ENCODE measurements around the gene CDK17. TPM values are rescaled to one million over a fixed set of nuclear protein-coding genes. Genes with fewer than 3 reads are reported as not detected.
A peak's percentile ranks its signal among the peaks of the same experiment; 100 is the strongest.
"Not testable (repeated sequence)": the region's sequence is repeated elsewhere in the genome, so short reads cannot be mapped to it uniquely, and the experiment has no call there.

The CDK17 gene
- polyA plus RNA-seq (ENCODE audit: insufficient read length) = 45.7 TPM
- long read RNA-seq, donor 1, full-length matches to known transcripts = 6 of 6 reads
- long read RNA-seq, donor 1, partial matches to known transcripts = 0 of 6 reads
- long read RNA-seq, donor 1, other reads (novel, unspliced or antisense) = 0 of 6 reads
- long read RNA-seq, donor 2, transcript CDK17-203 (16 exons, 2,442 nt) = major isoform, 9 of 9 reads
- long read RNA-seq, donor 2, partial matches to known transcripts = 0 of 9 reads
- long read RNA-seq, donor 2, other reads (novel, unspliced or antisense) = 0 of 9 reads
- long read RNA-seq, donor 3, full-length matches to known transcripts = 4 of 4 reads
- long read RNA-seq, donor 3, partial matches to known transcripts = 0 of 4 reads
- long read RNA-seq, donor 3, other reads (novel, unspliced or antisense) = 0 of 4 reads
- long read RNA-seq, donor 4 = 0 reads
- long read RNA-seq, donor 5, full-length matches to known transcripts = 6 of 6 reads
- long read RNA-seq, donor 5, partial matches to known transcripts = 0 of 6 reads
- long read RNA-seq, donor 5, other reads (novel, unspliced or antisense) = 0 of 6 reads
- long read RNA-seq, donor 6, full-length matches to known transcripts = 8 of 8 reads
- long read RNA-seq, donor 6, partial matches to known transcripts = 0 of 8 reads
- long read RNA-seq, donor 6, other reads (novel, unspliced or antisense) = 0 of 8 reads
- long read RNA-seq, donor 7, full-length matches to known transcripts = 7 of 7 reads
- long read RNA-seq, donor 7, partial matches to known transcripts = 0 of 7 reads
- long read RNA-seq, donor 7, other reads (novel, unspliced or antisense) = 0 of 7 reads
- long read RNA-seq, donor 8, full-length matches to known transcripts = 2 of 2 reads
- long read RNA-seq, donor 8, partial matches to known transcripts = 0 of 2 reads
- long read RNA-seq, donor 8, other reads (novel, unspliced or antisense) = 0 of 2 reads

DNA sequence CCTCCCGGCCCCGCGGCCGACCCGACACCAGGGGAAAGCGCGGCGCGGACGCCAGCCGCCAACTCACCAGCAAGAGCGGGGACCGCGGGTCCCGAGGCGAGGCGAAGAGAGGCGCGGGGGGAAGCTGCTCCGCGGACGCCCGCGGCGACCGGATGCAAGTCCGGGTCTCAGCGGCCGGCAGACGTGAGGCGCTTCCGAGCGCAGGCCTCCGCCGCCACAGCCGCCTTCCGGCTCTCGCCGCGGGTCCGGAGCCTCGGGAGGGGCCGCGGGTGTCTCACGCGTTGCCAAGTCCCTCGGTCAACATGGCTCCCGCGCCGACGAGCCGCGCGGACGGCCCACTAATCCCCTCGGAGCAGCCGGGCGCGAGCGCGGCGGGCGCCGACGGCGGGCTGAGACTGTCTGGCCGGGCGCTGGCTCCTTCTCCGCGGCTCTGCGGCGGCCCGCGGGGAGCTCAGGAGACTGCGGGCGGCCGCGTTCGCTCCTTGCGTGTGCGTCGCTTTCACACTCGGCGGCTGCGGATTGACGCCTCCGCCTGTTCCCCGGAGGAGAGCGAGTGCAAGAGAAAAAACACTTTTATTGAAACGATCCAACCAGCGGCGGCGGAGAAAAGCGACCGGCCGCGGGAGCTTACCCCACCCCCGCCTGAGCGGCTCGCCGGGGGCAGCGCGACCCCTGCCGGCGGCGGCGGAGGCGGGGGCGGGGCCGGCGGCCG lies at the start of gene CDK17:
TSS of gene CDK17 (minus strand) at position 521 of the 712 bp plus-strand sequence. CDS start 65,603 bp downstream, outside the sequence.
- DNase-seq = peak; percentile 81

- no peak for DNase-seq
Measured at GRCh38 chr12:96448300-96448699, 48.1 kb upstream of the CDK17 start.

DNA sequence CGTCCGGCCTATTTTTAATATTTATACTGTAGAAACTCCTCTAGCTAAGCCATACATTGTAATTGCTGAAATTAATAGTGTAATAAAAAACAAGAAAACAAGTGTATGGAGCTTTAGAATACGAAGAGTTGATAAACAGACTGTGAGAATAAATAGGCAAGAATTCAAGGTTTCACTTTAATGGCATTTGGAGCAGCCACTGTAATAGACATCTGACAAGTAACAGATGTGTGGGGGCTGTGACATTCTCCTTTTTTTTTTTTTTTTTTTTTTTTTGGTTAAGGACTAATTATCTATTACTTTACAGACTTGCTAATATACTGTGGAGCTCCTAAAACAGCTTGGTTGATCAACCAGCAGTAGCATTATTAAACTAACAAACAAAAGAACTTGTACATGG lies 47.0 kb upstream of the CDK17 start:
- no peak for DNase-seq

DNA sequence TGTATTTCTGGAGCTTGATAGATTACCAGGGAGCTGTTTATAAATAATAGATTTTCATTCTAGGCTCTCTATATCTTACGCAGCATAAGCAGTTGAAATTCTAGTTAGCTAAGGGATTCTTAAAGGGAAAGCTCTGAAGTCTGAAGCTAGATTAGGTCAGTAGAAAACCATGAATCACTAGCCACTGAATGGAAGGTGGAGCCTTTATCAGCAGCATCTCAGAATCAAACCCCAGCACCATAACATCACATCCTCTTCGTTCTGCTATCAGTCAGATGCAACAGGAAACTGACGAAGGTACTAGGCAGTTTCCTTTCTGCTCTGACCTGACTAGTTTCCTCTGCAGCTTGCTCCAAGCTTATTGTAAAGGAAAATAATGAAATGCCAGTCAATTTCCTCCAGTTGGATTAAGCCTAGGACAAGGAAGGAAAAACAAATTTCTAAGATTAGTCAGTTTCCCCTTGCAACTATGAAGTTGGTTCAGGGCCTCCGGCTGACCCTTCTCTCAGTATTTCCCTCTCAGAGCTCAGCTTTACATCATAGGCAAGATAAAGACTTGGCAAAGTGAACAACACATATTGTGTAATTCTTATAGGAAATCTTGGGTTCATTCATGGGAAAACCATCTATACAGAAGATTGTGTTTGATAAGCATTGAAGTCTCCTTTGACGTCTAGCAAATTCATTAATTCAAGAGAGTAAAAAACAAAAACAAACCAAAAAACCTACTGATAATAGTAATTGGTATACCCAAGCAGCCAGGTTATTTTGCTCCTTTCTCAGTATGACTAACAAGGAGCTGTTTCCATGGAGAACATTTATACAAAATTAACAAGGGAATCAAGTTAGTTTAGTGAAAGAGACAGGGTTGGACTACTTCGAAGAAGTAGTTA lies 45.7 kb upstream of the CDK17 start:
- no peak for DNase-seq

DNA sequence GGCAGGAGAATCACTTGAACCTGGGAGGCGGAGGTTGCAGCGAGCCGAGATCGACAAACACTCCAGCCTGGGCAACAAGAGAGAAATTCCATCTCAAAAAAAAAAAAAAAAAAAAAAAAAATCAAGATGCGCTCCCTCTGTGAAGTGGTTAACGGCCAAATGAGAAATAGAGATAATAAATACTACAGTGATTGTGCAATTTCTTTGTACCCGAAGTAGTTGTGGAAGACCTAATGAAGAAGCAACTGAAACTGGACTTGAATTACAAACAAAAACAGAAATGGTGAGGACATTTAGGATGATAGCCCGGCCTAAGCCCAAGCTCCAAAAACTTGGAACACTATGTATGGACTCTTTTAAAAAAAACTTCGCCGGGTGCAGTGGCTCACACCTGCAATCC lies 44.2 kb upstream of the CDK17 start:
- DNase-seq = no peak

DNA sequence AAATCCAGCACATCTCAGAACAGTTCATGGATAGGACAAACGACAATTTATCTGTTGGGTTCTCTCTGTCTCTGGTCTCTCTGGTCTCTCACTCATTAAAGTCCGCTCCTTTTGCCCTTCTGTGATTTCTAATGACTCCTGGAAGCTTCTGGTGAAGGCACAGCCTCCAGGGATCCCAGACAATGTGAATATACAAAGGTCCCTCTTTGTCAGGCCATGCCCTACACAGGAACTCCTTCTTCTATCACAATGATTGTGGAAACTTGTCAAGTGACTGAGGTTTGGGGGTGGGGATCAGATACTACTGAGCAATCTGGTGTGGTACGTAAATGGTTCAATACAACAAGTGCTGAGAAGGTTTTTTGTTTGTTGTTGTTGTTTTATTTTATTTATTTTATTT lies 42.7 kb upstream of the CDK17 start:
- no peak for DNase-seq

DNA sequence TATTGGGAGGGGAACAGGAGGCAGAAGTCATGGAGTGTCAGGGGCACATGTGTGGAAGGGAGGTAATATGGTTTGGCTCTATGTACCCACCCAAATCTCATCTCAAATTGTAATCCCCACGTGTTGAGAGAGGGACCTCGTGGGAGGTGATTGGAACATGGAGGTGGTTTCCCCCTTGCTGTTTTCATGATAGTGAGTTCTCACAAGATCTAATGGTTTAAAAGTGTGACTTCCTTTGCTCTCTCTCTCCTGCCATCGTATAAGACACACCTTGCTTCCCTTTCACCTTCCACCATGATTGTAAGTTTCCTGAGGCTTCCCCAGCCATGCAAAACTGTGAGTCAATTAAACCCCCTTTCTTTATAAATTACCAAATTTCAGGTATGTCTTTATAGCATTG lies 41.6 kb upstream of the CDK17 start:
- DNase-seq = no peak

- no peak for DNase-seq
Measured at GRCh38 chr12:96438330-96438729, 38.1 kb upstream of the CDK17 start.

GRCh38 chr12:96437171-96437445 lies 36.9 kb upstream of the CDK17 start:
- no peak for DNase-seq

- DNase-seq = no peak
Measured at GRCh38 chr12:96436366-96437170, 36.3 kb upstream of the CDK17 start.

- DNase-seq = no peak
Measured at GRCh38 chr12:96434107-96434506, 33.9 kb upstream of the CDK17 start.

- DNase-seq = not testable (repeated sequence)
Measured at GRCh38 chr12:96432496-96433321, 32.5 kb upstream of the CDK17 start.

DNA sequence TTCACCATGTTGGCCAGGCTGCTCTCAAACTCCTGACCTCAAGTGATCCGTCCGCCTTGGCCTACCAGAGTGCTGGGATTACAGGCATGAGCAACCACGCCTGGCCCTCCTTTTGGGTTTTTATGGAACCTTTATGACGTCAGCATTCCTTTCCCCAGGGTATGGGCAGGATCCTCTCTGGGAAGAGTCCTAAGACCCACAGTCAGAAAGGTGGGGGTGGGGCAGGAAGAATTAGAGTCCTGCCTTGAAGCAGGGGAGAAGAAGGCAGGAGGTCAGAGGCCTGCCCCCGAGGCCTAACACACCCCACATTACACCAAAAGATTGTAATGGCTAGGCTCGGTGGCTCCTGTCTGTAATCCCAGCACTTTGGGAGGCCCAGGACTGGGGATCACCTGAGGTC lies 30.8 kb upstream of the CDK17 start:
- no peak for DNase-seq

DNA sequence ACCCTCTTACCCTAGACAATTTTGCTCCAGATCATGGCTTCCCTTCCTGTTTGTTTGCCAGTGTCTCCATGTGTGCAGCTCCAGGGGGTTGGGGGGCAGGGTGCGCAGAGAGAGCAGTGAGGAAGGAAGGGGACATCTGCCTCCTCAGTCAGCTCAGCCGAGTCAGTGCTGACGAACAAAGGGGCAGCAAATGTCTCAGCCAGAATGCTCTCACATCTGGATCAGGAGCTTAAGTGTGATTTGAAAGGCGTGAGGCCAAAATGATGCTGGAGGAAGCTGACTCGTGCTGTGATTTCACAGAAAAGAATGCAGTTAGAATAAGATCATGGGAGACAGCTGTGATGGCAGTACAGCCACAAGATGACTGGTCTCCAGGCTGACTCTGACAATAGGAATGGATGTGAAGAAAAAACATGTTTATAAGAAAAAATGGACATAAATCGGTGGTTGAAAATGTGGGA lies 27.1 kb upstream of the CDK17 start:
- DNase-seq = no peak

GRCh38 chr12:96425951-96426350 lies 25.7 kb upstream of the CDK17 start:
- DNase-seq = no peak

- no peak for DNase-seq
Measured at GRCh38 chr12:96425321-96425720, 25.1 kb upstream of the CDK17 start.

DNA sequence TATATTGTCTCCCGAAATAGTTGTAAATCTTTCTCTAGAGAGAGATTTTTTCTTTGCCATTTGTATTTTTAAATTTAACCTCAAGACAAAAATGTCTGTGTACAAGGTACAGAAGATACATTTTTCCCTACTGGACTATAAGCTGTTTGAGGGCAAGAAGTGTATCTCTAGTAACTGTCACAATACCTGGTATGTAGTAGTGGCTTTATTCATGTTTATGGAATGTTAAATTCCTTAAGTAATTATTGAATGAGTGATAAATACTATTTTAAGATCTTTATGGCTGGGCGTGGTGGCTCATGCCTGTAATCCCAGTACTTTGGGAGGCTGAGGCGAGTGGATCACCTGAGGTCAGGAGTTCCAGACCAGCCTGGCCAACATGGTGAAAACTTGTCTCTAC lies 24.4 kb upstream of the CDK17 start:
- DNase-seq = no peak

GRCh38 chr12:96422192-96422591 lies 22.0 kb upstream of the CDK17 start:
- no peak for DNase-seq

- no peak for DNase-seq
Measured at GRCh38 chr12:96421014-96421413, 20.8 kb upstream of the CDK17 start.
